Caco-2 (cell line): ENCODE results near the gene SLC1A3. TPM values are rescaled to one million over a fixed set of nuclear protein-coding genes. Genes with fewer than 3 reads are reported as not detected.

ENCODE experiments used
- BruUV-seq: library from RNA; stranded (reverse); fragments of 400-500 nt; replicated peaks from 2 replicates; lab custom pipeline; 2021; lab: Mats Ljungman, UMichigan
- CTCF ChIA-PET: fragments of 300-600 bp; sonication (Branson Sonifier 250); formaldehyde crosslinking; loops from one replicate; lab custom pipeline; 2022; ENCODE audit warnings: antibody characterized with exemption; lab: Charles Lee
- POLR2A ChIA-PET: fragments of 300-600 bp; sonication (Branson Sonifier 250); formaldehyde crosslinking; loops from one replicate; lab custom pipeline; 2022; ENCODE audit warnings: antibody characterized with exemption; lab: Charles Lee
- DNase-seq, 2 experiments: peaks; one replicate each; pipeline versions ENCODE4 v3.0.0 to v3.0.0-alpha.2; 2020 to 2022
- H3K27me3 ChIP-seq: replicated peaks from 2 replicates; pipeline ENCODE4 v1.6.0; 2011; ENCODE audit warnings: low read length; ENCODE audit not compliant: control insufficient read depth, insufficient read depth
- H3K36me3 ChIP-seq: 2 replicates; pipeline ENCODE4 v1.5.1; 2011; ENCODE audit warnings: low read length; ENCODE audit not compliant: control insufficient read depth, insufficient read depth
- H3K4me1 ChIP-seq: fragments of 250-450 bp; sonication (Bioruptor Pico); 2 replicates; pipeline ENCODE4 v1.5.1; 2020; ENCODE audit warnings: mild to moderate bottlenecking
- H3K4me3 ChIP-seq: 2 replicates; pipeline ENCODE4 v1.5.1; 2011; ENCODE audit warnings: low read depth, mild to moderate bottlenecking, control low read depth, low read length
- H3K9me3 ChIP-seq: fragments of 250-450 bp; sonication (Bioruptor Pico); 2 replicates; pipeline ENCODE4 v1.5.1; 2020; ENCODE audit warnings: mild to moderate bottlenecking, moderate library complexity
- H3K27ac Mint-ChIP-seq: one replicate; pipeline ENCODE4 v1.8.0; 2022; ENCODE audit warnings: mixed read lengths; ENCODE audit not compliant: unreplicated experiment
- H3K27me3 Mint-ChIP-seq: one replicate; pipeline ENCODE4 v1.8.0; 2022; ENCODE audit warnings: mixed read lengths; ENCODE audit not compliant: insufficient read depth, unreplicated experiment
- H3K36me3 Mint-ChIP-seq: one replicate; pipeline ENCODE4 v1.8.0; 2022; ENCODE audit warnings: mild to moderate bottlenecking, mixed read lengths; ENCODE audit not compliant: insufficient read depth, unreplicated experiment
- H3K4me1 Mint-ChIP-seq: one replicate; pipeline ENCODE4 v1.8.0; 2022; ENCODE audit warnings: low read depth, mixed read lengths; ENCODE audit not compliant: unreplicated experiment
- H3K4me3 Mint-ChIP-seq: one replicate; pipeline ENCODE4 v1.8.0; 2022; ENCODE audit warnings: mild to moderate bottlenecking, moderate library complexity, mixed read lengths; ENCODE audit not compliant: unreplicated experiment
- H3K9me3 Mint-ChIP-seq: one replicate; pipeline ENCODE4 v1.8.0; 2022; ENCODE audit warnings: mixed read lengths; ENCODE audit not compliant: unreplicated experiment
- intact Hi-C: fragments of 100-400 bp; cut with micrococcal nuclease; formaldehyde crosslinking; loops from one replicate; pipeline ENCODE4 v1.10.0; 2022; ENCODE audit not compliant: unreplicated experiment
- total RNA-seq: library from RNA; stranded (reverse); gene quantifications from 2 replicates; pipeline ENCODE4 v1.2.3, GENCODE V29; 2022
- TF ChIP-seq, protein P1 (sequence below), 2 experiments: fragments of 200-600 bp in 1 of 2; IDR thresholded peaks; 1 replicate in 1 of 2; 2 replicates in 1 of 2; pipeline versions ENCODE4 v1.5.1 to v1.8.0; 2011 to 2022; ENCODE audit warnings: antibody characterized with exemption in 1 of 2, control low read depth in 1 of 2, inconsistent platforms in 1 of 2, low read depth in 1 of 2, low read length in 1 of 2, mild to moderate bottlenecking in 1 of 2, moderate library complexity in 1 of 2; ENCODE audit not compliant: insufficient read depth in 1 of 2, severe bottlenecking in 1 of 2, unreplicated experiment in 1 of 2

The SLC1A3 gene
- total RNA-seq, 1 experiment from 2014 or later: 178 TPM

DNA sequence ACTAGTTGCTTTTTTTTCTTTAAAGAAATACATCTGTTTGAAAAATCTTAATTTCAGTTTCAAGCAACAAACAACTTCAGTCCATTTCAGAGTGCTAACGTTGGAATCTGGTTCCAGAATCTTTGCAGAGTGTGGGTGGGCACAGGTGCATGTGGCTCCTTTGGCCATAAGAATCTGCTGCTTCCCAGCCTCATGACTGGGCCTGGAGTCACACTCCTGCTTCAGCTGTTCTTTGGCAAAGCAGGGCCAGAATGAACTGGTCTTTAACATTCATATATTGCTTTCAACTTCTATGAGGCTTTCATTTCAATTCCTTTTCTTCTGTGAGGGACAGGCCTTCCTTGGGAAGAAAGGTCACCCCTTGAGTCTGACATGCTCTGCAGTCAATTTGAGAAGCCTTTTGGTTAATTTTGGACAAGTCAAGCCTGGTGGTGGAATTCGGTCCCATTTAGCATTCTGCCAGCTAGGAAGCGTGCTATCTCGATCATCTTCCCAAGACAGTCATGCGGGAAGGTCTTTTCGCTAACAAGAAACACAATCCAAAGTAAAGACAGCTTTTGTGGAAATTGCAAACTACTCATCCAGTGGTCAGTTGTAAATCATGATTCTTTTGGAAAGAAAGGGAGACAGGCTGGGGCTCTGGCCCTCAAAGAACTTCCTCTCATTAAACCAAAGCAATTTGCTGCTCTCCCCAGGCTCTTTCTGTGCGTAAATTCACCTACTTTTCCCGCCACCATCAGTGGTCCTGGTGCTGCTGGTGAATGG is 55.2 kb downstream of the SLC1A3 start:
- no peaks in the 10 kb centered on the region for H3K27me3 Mint-ChIP-seq
- Histone ChIP-seq H3K9me3 (no peaks in the 10 kb centered on the region), H3K27me3 (no peaks in the 10 kb centered on the region), H3K36me3 (no peaks in the 10 kb centered on the region), H3K4me1 (peaks cover 71% of the 10 kb centered on the region), H3K4me3 (no peak overlapping the region)
- no TSS peak for BruUV-seq
- DNase-seq: no peak
- intact Hi-C loops: no loop called here
- ChIA-PET CTCF (no interaction called here), POLR2A (no interaction called here)
- TF ChIP-seq, protein P1, sequence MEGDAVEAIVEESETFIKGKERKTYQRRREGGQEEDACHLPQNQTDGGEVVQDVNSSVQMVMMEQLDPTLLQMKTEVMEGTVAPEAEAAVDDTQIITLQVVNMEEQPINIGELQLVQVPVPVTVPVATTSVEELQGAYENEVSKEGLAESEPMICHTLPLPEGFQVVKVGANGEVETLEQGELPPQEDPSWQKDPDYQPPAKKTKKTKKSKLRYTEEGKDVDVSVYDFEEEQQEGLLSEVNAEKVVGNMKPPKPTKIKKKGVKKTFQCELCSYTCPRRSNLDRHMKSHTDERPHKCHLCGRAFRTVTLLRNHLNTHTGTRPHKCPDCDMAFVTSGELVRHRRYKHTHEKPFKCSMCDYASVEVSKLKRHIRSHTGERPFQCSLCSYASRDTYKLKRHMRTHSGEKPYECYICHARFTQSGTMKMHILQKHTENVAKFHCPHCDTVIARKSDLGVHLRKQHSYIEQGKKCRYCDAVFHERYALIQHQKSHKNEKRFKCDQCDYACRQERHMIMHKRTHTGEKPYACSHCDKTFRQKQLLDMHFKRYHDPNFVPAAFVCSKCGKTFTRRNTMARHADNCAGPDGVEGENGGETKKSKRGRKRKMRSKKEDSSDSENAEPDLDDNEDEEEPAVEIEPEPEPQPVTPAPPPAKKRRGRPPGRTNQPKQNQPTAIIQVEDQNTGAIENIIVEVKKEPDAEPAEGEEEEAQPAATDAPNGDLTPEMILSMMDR (IDR thresholded peaks at IDR 0.05; ENCODE audit: insufficient read depth in 1 of 2, low read depth in 1 of 2, low read length in 1 of 2, severe bottlenecking in 1 of 2, unreplicated experiment in 1 of 2): no peak
- H3K36me3 Mint-ChIP-seq: peaks cover 71% of the 10 kb centered on the region
- H3K4me3 Mint-ChIP-seq: no peak overlapping the region
- no peaks in the 10 kb centered on the region for H3K9me3 Mint-ChIP-seq
- peaks cover 43% of the 10 kb centered on the region for H3K4me1 Mint-ChIP-seq
- H3K27ac Mint-ChIP-seq: peak overlapping the region; percentile 46

DNA sequence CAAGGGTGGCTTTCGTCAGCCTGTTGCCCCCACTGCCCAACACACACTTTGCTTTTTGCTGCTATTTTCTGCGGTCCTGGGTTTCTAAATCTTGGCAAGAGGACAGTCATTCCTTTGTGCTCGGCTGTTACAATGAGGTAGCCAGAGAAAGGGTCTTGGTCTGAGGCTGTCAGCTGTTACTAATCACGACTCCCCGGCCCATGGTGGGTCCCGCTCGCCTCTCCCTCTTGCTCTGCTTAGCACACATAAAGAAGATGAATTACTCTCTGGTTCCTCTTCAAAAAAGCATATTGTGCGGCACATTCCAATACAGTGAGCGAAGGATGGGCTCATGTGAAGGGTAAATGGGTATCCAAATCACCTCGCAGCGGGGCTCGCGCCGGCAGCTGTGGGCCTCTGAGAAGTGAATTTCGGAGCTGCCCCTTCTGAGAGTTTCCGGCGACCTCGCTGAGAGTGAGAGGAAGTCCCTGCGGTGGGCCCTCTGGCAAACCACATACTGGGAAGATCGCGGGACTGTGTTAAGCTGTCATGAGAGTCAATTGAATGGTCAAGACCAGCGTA is 56.0 kb downstream of the SLC1A3 start:
- TF ChIP-seq, protein P1 (IDR thresholded peaks at IDR 0.05; ENCODE audit: insufficient read depth in 1 of 2, low read depth in 1 of 2, low read length in 1 of 2, severe bottlenecking in 1 of 2, unreplicated experiment in 1 of 2): no peak
- ChIA-PET POLR2A (no interaction called here), CTCF (no interaction called here)
- H3K27ac Mint-ChIP-seq: peak overlapping the region; percentile 46
- no peak for DNase-seq
- H3K4me3 Mint-ChIP-seq: no peak overlapping the region
- no peak overlapping the region for H3K4me3 ChIP-seq
- no TSS peak for BruUV-seq
- H3K27me3 Mint-ChIP-seq: no peaks in the 10 kb centered on the region
- peaks cover 71% of the 10 kb centered on the region for H3K4me1 ChIP-seq
- no peaks in the 10 kb centered on the region for H3K27me3 ChIP-seq
- peaks cover 68% of the 10 kb centered on the region for H3K36me3 Mint-ChIP-seq
- no peaks in the 10 kb centered on the region for H3K9me3 ChIP-seq
- intact Hi-C loops: no loop called here
- no peaks in the 10 kb centered on the region for H3K36me3 ChIP-seq
- no peaks in the 10 kb centered on the region for H3K9me3 Mint-ChIP-seq
- peaks cover 51% of the 10 kb centered on the region for H3K4me1 Mint-ChIP-seq

DNA sequence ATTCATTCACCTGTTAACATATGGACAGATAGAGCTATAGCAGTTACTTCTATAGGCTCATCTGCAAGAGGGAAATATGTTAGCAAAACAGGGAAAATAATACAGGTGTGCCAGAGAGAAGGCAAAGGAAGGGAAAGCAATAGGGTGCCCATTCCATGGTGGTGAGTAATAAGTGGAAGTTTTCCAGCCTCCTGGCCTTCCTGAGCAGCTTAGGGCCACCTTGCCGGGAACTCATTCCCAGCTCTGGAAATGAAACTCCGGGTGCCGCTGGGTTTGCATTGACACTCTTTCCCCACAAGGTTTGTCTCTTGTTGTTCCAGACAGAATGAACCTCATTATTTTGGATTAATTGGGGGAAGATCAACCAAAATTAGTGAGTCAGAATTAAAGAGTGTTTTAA is 58.4 kb downstream of the SLC1A3 start:
- Histone ChIP-seq H3K9me3 (no peaks in the 10 kb centered on the region), H3K36me3 (no peaks in the 10 kb centered on the region), H3K4me3 (no peak overlapping the region), H3K4me1 (peaks cover 72% of the 10 kb centered on the region), H3K27me3 (no peaks in the 10 kb centered on the region)
- BruUV-seq: no TSS peak
- Mint-ChIP-seq H3K4me3 (no peak overlapping the region), H3K27me3 (no peaks in the 10 kb centered on the region), H3K9me3 (no peaks in the 10 kb centered on the region), H3K27ac (peak overlapping the region; percentile 55), H3K4me1 (peaks cover 46% of the 10 kb centered on the region), H3K36me3 (peaks cover 59% of the 10 kb centered on the region)
- ChIA-PET POLR2A (no interaction called here), CTCF (interaction anchor here (1.5 kb wide), 1 partner anchor 26 kb away, joined by 3 read pairs; no protein-coding TSS in a partner anchor)
- DNase-seq: no peak
- intact Hi-C loops: no loop called here
- TF ChIP-seq, protein P1 (IDR thresholded peaks at IDR 0.05; ENCODE audit: insufficient read depth in 1 of 2, low read depth in 1 of 2, low read length in 1 of 2, severe bottlenecking in 1 of 2, unreplicated experiment in 1 of 2): no peak
